ENCODE results near the gene NCK2.

- no peak for TF ChIP-seq CTCF (IDR thresholded peaks at IDR 0.05; ENCODE audit: low read depth, low read length, poor library complexity, severe bottlenecking)
- no peak for TF ChIP-seq EZH2phosphoT487 (IDR thresholded peaks at IDR 0.05; ENCODE audit: borderline replicate concordance, low read length)
Measured at GRCh38 chr2:105754994-105755393, 10.3 kb downstream of the NCK2 start.

All from DOHH2 (cell line).